GM19324 (cell line): ENCODE measurements around the gene MAP3K3.

Experiments
- ATAC-seq: cut with Tn5 transposase; IDR thresholded peaks from one replicate; pipeline ENCODE4 v1.9.1; 2021; ENCODE audit warnings: mild to moderate bottlenecking, moderate library complexity; ENCODE audit not compliant: unreplicated experiment, low FRiP score

MAP3K3 gene

GRCh38 chr17:63689479-63689878, 67.3 kb downstream of the MAP3K3 start:
- ATAC-seq: no peak

- ATAC-seq: no peak
These were observed 70.1 kb downstream of the MAP3K3 start for GRCh38 chr17:63692195-63692816.

GRCh38 chr17:63693411-63694113, 71.3 kb downstream of the MAP3K3 start:
- no peak for ATAC-seq

GRCh38 chr17:63694229-63694949, 72.2 kb downstream of the MAP3K3 start:
- no peak for ATAC-seq

GRCh38 chr17:63694950-63695773, 72.9 kb downstream of the MAP3K3 start:
- ATAC-seq: no peak

- ATAC-seq: no peak
These were observed 73.7 kb downstream of the MAP3K3 start for GRCh38 chr17:63695889-63696288.

- ATAC-seq: no peak
These were observed 74.3 kb downstream of the MAP3K3 start for GRCh38 chr17:63696381-63696961.

- ATAC-seq: peak; percentile 15
These were observed 75.4 kb downstream of the MAP3K3 start for GRCh38 chr17:63697341-63698286.

GRCh38 chr17:63698381-63698885, 76.2 kb downstream of the MAP3K3 start:
- ATAC-seq: no peak

- ATAC-seq: peak; percentile 23
These were observed 76.8 kb downstream of the MAP3K3 start for GRCh38 chr17:63698886-63699637.

- ATAC-seq: peak; percentile 25
These were observed 77.7 kb downstream of the MAP3K3 start, which contains the start of gene LIMD2 for GRCh38 chr17:63699638-63700527. LIMD2 (minus strand) TSS chr17:63700125; CDS start chr17:63699298, 827 bp downstream.

GRCh38 chr17:63700528-63701455, 78.6 kb downstream of the MAP3K3 start:
- ATAC-seq: peak; percentile 19

GRCh38 chr17:63701456-63701820, 79.2 kb downstream of the MAP3K3 start:
- no peak for ATAC-seq

GRCh38 chr17:63701868-63702720, 79.9 kb downstream of the MAP3K3 start:
- no peak for ATAC-seq

- ATAC-seq: no peak
These were observed 80.5 kb downstream of the MAP3K3 start for GRCh38 chr17:63702721-63703015.

- no peak for ATAC-seq
These were observed 80.8 kb downstream of the MAP3K3 start for GRCh38 chr17:63703029-63703428.
